Umbilical cord (tissue), 2 donors: Measurements from ENCODE around the gene NR2F6. TPM values are rescaled to one million over a fixed set of nuclear protein-coding genes. Genes with fewer than 3 reads are reported as not detected.
"Not testable (repeated sequence)": the region's sequence is repeated elsewhere in the genome, so short reads cannot be mapped to it uniquely, and the experiment has no call there.

Experiments
- DNase-seq: peaks from one replicate; pipeline ENCODE4 v3.0.0-alpha.2; 2015; ENCODE audit warnings: low spot score
- total RNA-seq: library from RNA; depleted of rRNA; stranded (reverse); fragments of >200 nt; gene quantifications from one replicate; pipeline ENCODE4 v1.2.3, GENCODE V29; 2014; ENCODE audit warnings: low replicate concordance; ENCODE audit not compliant: insufficient read depth

The NR2F6 gene
- 20.0 TPM for total RNA-seq

- DNase-seq, result no peak
Observed at GRCh38 chr19:17245535-17245984, at the start of gene NR2F6. Gene NR2F6, minus strand, starts transcription at chr19:17245919. Its CDS starts 699 bp downstream, at chr19:17245220.

- DNase-seq, result no peak
Observed at GRCh38 chr19:17294051-17294891, 48.6 kb upstream of the NR2F6 start.

- DNase-seq, result no peak
Observed at GRCh38 chr19:17293605-17294004, 47.9 kb upstream of the NR2F6 start.

GRCh38 chr19:17292301-17293074 lies 46.8 kb upstream of the NR2F6 start:
- peak; percentile 94 for DNase-seq

GRCh38 chr19:17289489-17289888 lies 43.8 kb upstream of the NR2F6 start:
- peak; percentile 54 for DNase-seq

GRCh38 chr19:17286752-17287151 lies 41.0 kb upstream of the NR2F6 start:
- DNase-seq, result no peak

DNA sequence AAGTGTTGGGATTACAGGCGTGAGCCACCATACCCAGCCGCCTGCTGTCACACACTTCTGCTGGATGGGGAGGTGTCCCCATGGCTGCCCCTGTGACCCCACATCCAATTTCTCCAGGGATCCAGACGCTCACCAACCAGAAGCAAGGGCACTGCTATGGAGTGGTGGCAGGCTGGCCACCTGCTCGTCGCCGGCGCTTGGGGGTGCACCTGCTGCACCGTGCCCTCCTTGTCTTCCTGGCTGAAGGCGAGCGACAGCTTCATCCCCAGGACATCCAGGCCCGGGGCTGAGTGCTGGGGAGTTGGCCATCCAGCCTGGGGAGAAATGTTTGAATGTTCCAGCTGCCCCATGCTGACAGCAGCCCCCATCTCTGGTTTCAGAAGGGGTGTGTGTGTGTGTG lies 40.5 kb upstream of the NR2F6 start:
- DNase-seq, result no peak

GRCh38 chr19:17285415-17286135 lies 39.9 kb upstream of the NR2F6 start:
- no peak for DNase-seq

DNA sequence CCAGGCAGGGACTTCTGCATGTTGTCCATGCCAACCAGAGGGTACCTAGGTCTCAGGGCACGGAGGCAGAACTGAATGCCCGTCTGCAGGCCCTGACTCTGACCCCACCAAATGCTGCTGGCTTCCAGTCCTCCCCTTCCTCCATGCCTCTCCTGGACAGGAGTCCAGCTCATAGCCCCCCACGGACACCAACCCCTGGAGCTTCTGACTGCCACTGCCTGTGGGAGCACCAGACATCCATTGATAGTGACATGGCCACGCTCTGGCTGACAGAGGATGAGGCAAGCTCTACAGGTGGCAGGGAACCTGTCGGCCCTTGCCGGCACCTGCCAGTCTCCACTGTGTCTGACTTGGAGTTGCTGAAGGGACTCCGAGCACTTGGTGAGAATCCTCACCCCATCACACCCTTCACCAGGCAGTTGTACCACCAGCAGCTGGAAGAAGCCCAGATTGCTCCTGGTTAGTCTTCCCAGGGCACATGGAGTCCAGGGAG lies 37.8 kb upstream of the NR2F6 start:
- no peak for DNase-seq

DNA sequence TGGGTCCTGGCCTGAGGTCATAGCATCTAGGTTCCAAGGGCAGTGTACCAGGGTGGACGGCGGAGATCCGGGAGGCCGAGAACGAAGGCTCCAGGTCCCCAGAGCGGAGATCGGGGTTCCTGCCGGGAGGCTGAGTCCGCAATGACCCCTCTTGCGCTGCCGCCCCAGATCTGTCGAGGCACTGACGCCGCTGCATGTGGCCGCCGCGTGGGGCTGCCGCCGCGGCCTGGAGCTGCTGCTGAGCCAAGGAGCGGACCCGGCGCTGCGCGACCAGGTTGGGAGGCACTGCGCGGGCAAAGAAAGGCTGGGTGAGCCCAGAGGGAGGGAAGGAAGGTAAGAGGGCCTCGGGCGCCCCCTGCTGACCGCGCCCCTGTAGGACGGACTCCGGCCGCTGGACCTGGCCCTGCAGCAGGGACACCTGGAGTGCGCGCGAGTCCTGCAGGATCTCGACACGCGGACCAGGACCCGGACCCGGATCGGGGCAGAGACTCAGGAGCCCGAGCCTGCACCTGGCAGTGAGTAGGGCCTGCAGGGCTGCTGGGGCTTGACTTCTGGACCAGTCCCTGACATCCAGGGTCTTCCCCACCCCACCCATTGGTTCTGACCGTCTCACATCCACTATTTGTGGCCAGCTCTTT lies 36.9 kb upstream of the NR2F6 start:
- DNase-seq, result peak; percentile 78

DNA sequence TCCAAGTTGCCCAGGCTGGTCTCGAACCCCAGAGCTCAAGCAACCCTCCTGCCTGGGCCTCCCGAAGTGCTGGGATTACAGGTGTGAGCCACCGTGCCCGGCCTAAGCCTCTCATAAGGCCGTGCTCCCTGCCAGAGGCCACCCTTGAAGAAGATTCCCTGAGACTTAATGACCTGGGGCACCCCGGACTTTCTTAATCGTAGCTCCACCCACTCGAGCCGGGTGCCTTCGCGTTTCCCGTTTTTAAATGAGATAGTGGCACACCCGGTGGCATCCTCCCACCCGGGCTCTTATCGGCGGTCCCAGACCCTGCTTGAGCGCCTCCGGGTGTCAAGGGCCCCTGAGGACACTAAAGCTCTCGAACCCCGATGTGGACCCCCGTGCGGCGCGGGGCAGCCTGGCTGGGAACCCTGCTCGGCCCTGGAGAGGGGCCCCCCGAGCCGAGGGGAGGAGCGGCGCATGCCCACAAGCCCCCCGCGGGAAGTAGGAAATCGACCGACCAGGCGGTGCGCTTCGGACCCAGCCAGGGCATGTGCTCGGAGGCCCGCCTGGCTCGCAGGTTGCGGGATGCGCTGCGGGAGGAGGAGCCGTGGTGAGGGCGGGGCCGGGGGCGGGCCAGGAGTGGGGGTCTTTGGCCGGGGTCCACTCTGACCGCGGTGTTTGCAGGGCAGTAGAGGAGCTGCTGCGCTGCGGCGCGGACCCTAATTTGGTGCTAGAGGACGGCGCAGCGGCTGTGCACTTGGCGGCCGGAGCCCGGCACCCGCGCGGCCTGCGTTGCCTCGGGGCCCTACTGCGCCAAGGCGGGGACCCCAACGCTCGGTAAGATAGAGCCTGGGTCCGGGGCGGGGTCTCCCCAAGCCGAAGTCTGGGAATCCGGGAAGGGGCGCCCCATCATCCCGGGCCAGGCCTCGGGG lies 35.9 kb upstream of the NR2F6 start, which contains the start of gene ANKLE1:
TSS of gene ANKLE1 (plus strand) at position 511 of the 914 bp plus-strand sequence. CDS start at position 531, 20 bp downstream.
- DNase-seq, result peak; percentile 55

GRCh38 chr19:17279436-17279835 lies 33.7 kb upstream of the NR2F6 start:
- no peak for DNase-seq

DNA sequence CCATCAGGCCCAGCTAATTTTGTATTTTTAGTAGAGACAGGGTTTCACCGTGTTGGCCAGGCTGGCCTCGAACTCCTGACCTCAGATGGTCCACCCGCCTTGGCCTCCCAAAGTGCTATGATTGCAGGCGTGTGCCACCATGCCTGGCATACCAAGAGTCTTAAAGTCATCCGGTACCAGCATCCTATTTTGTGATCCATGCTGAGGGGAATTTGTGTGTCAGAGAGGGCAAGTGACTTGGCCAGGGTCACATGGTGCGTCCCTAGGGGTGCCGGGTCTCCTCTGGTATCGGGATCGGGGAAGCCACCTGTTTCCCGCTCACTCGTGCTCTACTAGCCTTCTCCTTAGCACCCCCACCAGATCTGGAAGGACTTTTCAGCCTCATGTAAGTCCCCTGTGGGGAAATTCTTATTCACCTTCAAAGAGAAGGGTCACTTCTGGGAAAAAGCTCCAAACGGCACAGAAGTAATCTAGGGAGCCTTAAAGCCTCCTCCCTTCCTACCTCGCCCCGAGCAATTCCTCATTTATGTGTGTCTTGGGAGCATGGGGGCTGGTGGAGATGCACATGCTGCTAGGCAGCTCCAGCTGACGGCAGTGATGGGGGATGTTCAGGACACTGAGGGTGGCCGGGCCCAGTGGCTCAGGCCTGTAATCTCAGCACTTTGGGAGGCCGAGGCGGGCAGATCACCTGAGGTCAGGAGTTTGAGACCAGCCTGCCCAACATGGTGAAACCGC lies 29.9 kb upstream of the NR2F6 start:
- no peak for DNase-seq

DNA sequence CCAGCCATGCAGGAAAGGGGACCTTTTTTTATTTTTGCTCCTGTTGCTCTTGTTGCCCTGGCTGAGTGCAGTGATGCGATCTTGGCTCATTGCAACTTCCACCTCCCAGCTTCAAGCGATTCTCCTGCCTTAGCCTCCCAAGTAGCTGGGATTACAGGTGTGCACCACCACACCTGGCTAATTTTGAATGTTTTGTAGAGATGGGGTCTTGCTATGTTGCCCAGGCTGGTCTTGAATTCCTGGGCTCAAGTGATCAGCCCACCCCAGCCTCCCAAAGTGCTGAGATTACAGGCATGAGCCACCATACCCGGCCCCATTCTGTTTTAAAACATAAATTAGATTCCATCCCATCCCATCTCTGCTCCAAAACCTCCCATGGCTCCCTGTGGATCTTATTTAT lies 29.2 kb upstream of the NR2F6 start:
- not testable (repeated sequence) for DNase-seq

GRCh38 chr19:17268754-17269153 lies 23.0 kb upstream of the NR2F6 start:
- no peak for DNase-seq

DNA sequence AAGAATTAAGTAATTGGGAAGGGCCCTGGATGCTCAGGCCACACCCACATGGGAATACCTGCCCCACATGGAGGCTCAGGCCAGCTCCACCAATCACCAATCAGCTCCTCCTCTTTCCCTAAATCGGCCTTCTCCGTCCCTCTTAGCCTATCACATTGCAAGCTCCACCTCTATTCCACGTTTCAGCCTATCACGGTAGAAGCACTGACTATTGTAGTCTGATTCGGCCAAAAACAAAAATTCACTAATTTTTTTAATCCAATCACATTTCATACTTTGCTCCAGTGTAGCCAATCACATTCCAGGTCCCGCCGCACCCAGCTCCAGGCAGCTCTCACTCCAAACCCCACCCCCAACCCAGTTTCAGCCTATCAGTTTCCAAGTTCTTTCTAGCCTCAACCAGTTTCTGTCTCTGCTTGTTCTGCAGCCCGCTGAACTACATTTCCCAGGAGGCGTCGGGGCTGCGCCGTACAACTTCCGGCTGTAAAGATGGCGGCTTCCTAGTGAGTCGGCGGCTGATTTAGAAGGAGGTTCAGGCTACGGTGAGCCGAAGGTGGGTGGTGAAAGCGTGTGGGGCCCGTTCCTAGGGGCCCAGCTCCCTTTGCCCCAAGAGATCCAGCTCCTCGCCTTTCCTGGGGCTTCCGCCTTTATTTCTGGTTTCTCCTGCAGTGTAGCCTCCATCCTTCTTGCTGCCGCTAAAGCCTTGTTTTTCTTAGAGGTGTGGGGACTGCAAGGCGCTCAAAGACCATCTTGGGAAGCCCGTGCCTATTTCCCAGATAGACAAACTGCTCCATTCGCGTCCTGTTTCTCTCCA lies 21.5 kb upstream of the NR2F6 start, which contains the start of gene BABAM1:
TSS of gene BABAM1 (plus strand) at position 469 of the 814 bp plus-strand sequence. CDS start 1,364 bp downstream, outside the sequence.
- peak; percentile 100 for DNase-seq

GRCh38 chr19:17266589-17266974 lies 20.9 kb upstream of the NR2F6 start:
- DNase-seq, result no peak

- DNase-seq, result no peak
Observed at GRCh38 chr19:17266026-17266425, 20.3 kb upstream of the NR2F6 start.
